22Rv1 (cell line): ENCODE measurements around the gene SZT2.

ENCODE experiments used
- ZFX ChIP-seq: fragments of 450-650 bp; IDR thresholded peaks from 2 replicates; pipeline ENCODE4 v1.6.1; 2017; ENCODE audit warnings: antibody characterized with exemption, borderline replicate concordance
- TF ChIP-seq, protein P1 (sequence below): fragments of 450-650 bp; IDR thresholded peaks from 2 replicates; pipeline ENCODE4 v1.5.1; 2017; ENCODE audit warnings: mild to moderate bottlenecking

GRCh38 chr1:43441894-43442637 is 52.4 kb downstream of the SZT2 start:
- TF ChIP-seq, protein P1, sequence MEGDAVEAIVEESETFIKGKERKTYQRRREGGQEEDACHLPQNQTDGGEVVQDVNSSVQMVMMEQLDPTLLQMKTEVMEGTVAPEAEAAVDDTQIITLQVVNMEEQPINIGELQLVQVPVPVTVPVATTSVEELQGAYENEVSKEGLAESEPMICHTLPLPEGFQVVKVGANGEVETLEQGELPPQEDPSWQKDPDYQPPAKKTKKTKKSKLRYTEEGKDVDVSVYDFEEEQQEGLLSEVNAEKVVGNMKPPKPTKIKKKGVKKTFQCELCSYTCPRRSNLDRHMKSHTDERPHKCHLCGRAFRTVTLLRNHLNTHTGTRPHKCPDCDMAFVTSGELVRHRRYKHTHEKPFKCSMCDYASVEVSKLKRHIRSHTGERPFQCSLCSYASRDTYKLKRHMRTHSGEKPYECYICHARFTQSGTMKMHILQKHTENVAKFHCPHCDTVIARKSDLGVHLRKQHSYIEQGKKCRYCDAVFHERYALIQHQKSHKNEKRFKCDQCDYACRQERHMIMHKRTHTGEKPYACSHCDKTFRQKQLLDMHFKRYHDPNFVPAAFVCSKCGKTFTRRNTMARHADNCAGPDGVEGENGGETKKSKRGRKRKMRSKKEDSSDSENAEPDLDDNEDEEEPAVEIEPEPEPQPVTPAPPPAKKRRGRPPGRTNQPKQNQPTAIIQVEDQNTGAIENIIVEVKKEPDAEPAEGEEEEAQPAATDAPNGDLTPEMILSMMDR: no peak
- TF ChIP-seq ZFX: no peak
